ENCODE data around the gene ACTC1.

DNA sequence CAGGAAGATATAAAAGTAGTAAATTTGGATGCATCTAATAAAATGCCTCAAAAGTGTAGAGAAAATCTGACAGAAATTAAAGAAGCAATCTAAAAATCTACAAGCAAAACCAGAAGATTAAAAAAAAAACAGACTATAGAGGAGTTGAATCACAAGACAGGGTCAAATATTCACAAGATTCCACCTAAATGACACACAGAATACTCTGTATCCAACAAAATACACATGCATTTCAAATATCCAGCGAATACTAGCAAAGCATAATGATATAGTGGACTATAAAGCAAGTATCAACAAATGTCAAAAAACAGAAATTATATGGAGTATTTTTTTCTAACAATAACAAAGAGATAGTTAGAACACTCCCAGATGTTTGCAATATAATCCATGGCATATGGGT lies 20.5 kb upstream of the ACTC1 start:
- no peak for TF ChIP-seq REST (IDR thresholded peaks at IDR 0.05; ENCODE audit: unreplicated experiment)
- no peak for TF ChIP-seq EZH2phosphoT487 (IDR thresholded peaks at IDR 0.05; ENCODE audit: unreplicated experiment)
- TF ChIP-seq CTCF (conservative IDR thresholded peaks at IDR 0.05; ENCODE audit: low read depth in 2 of 2), result no peak
- no peak for TF ChIP-seq EZH2 (IDR thresholded peaks at IDR 0.05; ENCODE audit: low read depth, unreplicated experiment)
